ENCODE results near the gene TPPP3. TPM values are rescaled to one million over a fixed set of nuclear protein-coding genes. Genes with fewer than 3 reads are reported as not detected.

TPPP3 gene
- total and polyA plus RNA-seq, 9 of the 15 experiments (the other 6 are each of a cell fraction or from before 2014, with no cell fraction given) = 0.13 to 0.50 (median 0.36) TPM; not detected in 2

DNA sequence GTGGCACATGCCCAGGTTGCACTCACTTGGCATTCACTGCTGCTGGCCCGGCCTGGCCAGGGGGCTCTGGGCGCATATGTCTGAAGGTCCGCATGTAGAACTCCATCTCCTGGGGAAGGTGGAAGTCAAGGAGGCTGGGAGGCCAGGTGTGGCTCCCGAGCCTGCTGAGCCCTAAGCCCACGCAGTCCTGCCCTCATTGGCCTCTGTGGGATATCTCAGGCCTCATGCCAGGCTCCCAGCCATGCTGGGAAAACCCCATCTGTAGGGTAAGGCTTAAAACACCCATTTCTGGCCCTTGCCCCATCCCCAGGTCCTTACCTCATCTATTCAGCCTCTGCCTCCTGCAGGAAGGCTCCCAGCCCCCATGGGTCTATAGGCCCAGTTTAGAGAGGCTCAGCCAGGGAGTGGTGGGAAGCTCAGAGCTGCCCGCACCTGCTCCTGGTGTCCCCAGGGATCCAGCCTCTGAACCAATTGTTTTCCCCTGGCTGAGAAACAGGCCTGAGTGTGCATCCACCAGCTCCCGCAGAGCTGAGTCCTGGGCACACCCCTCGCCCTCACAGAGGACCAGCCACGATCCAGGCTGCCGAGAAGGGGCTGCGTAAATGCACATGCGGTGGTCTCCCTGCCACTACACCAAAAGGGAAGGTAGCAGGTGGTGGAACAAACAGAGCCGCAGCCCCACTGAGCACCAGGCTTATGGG, 2.3 kb upstream of the TPPP3 start:
- Histone ChIP-seq H3K27me3 (ENCODE audit: control insufficient read depth in 2 of 2, insufficient read depth in 2 of 2, low read length in 2 of 2) (peaks cover 0 to 22% of the 10 kb centered on the region in 2 experiments; a peak in 2 of 5 replicates), H3K9me1 (ENCODE audit: control insufficient read depth, insufficient read depth, low read length) (no peaks in the 10 kb centered on the region), H3K27ac (ENCODE audit: extremely low read depth, low read depth, low read length) (no peak overlapping the region; the same call in 2 of the 3 replicates), H3K4me1 (replicated peaks in 1 of 2; ENCODE audit: control insufficient read depth in 2 of 2, insufficient read depth in 2 of 2, low read length in 2 of 2) (peaks cover 19 to 93% of the 10 kb centered on the region in 2 experiments), H3K9me3 (replicated peaks; ENCODE audit: control insufficient read depth, insufficient read depth, low read depth, low read length) (no peaks in the 10 kb centered on the region), H3K9ac (ENCODE audit: insufficient read depth in 1 of 2, low read depth in 2 of 2, low read length in 2 of 2) (peak overlapping the region in 1 of 2 experiments; percentile 87; a peak in 3 of 4 replicates), H4K20me1 (replicated peaks; ENCODE audit: control insufficient read depth, insufficient read depth, low read length) (no peaks in the 10 kb centered on the region), H2AFZ (ENCODE audit: low read depth, low read length) (peak overlapping the region; percentile 76), H3K4me2 (ENCODE audit: insufficient read depth, low read length) (peak overlapping the region; percentile 59), H3K79me2 (ENCODE audit: control insufficient read depth, insufficient read depth, low read length) (no peaks in the 10 kb centered on the region), H3K4me3 (no peak overlapping the region), H3K36me3 (ENCODE audit: control insufficient read depth, insufficient read depth, low read length) (no peaks in the 10 kb centered on the region)
- BruUV-seq (replicated peaks) = no TSS peak
- TF ChIP-seq CBX5 (IDR thresholded peaks at IDR 0.05; ENCODE audit: borderline replicate concordance, low read depth) (no peak), ZFX (CRISPR knock-in tag; IDR thresholded peaks at IDR 0.05) (peak; percentile 18; the same call in 1 of the 2 replicates), SMAD1 (IDR thresholded peaks at IDR 0.05; ENCODE audit: low read depth, low read length, partially characterized antibody) (no peak), DMBX1 (CRISPR knock-in tag; IDR thresholded peaks at IDR 0.05; ENCODE audit: borderline replicate concordance) (no peak)
- POLR2A ChIA-PET = no interaction called here
- 67% methylated on average over 11 of the region's 13 CpGs for WGBS (ENCODE audit: insufficient coverage, low coverage, missing lambda C conversion rate)
- CTCF ChIA-PET (ENCODE audit: low intra/inter-chr PET ratio) = no interaction called here
- FAIRE-seq (no peak), ATAC-seq (no peak), DNase-seq (ENCODE audit: extremely low read depth in 1 of 4, low spot score in 3 of 4) (no peak)
- intact Hi-C loops (cut with micrococcal nuclease) (loop anchor here (5.0 to 10.0 kb wide), 2 partner anchors 51 to 133 kb away; no protein-coding TSS in a partner anchor), in situ Hi-C loops (cut with MboI) (no loop called here)

DNA sequence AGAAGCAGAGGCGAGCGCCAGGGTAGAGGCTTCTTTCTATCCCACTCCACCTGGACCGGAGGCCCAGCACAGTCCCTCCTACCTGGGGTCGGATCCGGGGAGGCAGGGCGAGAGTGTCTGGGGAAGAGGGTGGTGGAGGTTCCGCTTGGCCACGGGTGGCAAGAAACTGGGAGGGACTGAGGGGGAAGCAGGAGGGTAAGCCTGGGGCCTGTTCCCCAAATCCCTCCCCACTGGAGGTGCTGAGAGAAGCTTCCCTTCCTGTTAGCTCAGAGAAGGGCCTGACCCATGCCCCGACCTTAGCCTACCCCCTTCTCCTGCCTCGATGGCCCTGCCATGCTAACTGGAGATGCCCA, 1.8 kb upstream of the TPPP3 start:
- no peak for TF ChIP-seq SMAD4 (CRISPR knock-in tag; conservative IDR thresholded peaks at IDR 0.05)
- TF ChIP-seq, protein P1, sequence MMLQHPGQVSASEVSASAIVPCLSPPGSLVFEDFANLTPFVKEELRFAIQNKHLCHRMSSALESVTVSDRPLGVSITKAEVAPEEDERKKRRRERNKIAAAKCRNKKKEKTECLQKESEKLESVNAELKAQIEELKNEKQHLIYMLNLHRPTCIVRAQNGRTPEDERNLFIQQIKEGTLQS (IDR thresholded peaks at IDR 0.05) = no peak
- TF ChIP-seq, protein P1 (CRISPR knock-in tag; conservative IDR thresholded peaks at IDR 0.05) = no peak
- TF ChIP-seq, protein P2, sequence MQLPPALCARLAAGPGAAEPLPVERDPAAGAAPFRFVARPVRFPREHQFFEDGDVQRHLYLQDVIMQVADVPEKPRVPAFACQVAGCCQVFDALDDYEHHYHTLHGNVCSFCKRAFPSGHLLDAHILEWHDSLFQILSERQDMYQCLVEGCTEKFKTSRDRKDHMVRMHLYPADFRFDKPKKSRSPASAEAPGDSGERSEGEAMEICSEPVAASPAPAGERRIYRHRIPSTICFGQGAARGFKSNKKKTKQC (CRISPR knock-in tag; IDR thresholded peaks at IDR 0.05) = 0 out of 2 replicates have a peak, but pooled peaks have one; percentile 26
- TF ChIP-seq, protein P3, sequence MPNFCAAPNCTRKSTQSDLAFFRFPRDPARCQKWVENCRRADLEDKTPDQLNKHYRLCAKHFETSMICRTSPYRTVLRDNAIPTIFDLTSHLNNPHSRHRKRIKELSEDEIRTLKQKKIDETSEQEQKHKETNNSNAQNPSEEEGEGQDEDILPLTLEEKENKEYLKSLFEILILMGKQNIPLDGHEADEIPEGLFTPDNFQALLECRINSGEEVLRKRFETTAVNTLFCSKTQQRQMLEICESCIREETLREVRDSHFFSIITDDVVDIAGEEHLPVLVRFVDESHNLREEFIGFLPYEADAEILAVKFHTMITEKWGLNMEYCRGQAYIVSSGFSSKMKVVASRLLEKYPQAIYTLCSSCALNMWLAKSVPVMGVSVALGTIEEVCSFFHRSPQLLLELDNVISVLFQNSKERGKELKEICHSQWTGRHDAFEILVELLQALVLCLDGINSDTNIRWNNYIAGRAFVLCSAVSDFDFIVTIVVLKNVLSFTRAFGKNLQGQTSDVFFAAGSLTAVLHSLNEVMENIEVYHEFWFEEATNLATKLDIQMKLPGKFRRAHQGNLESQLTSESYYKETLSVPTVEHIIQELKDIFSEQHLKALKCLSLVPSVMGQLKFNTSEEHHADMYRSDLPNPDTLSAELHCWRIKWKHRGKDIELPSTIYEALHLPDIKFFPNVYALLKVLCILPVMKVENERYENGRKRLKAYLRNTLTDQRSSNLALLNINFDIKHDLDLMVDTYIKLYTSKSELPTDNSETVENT (CRISPR knock-in tag; IDR thresholded peaks at IDR 0.05) = no peak
- POLR2A ChIA-PET = no interaction called here
- H3K9ac ChIP-seq (ENCODE audit: insufficient read depth in 1 of 2, low read depth in 2 of 2, low read length in 2 of 2) = peak overlapping the region in 1 of 2 experiments; percentile 87; a peak in 2 of 4 replicates
- CTCF ChIA-PET (ENCODE audit: low intra/inter-chr PET ratio) = no interaction called here
- H4K20me1 ChIP-seq (replicated peaks; ENCODE audit: control insufficient read depth, insufficient read depth, low read length) = no peaks in the 10 kb centered on the region
- BruUV-seq (replicated peaks) = no TSS peak
- no peaks in the 10 kb centered on the region for H3K36me3 ChIP-seq (ENCODE audit: control insufficient read depth, insufficient read depth, low read length)
- FAIRE-seq = no peak
- H3K4me3 ChIP-seq = no peak overlapping the region
- no peaks in the 10 kb centered on the region for H3K9me1 ChIP-seq (ENCODE audit: control insufficient read depth, insufficient read depth, low read length)
- no peak overlapping the region for H3K27ac ChIP-seq (ENCODE audit: extremely low read depth, low read depth, low read length)
- H3K79me2 ChIP-seq (ENCODE audit: control insufficient read depth, insufficient read depth, low read length) = no peaks in the 10 kb centered on the region
- peaks cover 0 to 28% of the 10 kb centered on the region in 2 experiments; a peak in 2 of 5 replicates for H3K27me3 ChIP-seq (ENCODE audit: control insufficient read depth in 2 of 2, insufficient read depth in 2 of 2, low read length in 2 of 2)
- no peak overlapping the region for H3K4me2 ChIP-seq (ENCODE audit: insufficient read depth, low read length)
- H2AFZ ChIP-seq (ENCODE audit: low read depth, low read length) = 0 out of 2 replicates have a peak overlapping the region, but pooled peaks have one; percentile 9
- ATAC-seq = no peak
- H3K9me3 ChIP-seq (replicated peaks; ENCODE audit: control insufficient read depth, insufficient read depth, low read depth, low read length) = no peaks in the 10 kb centered on the region
- intact Hi-C loops (cut with micrococcal nuclease) (loop anchor here (5.0 to 10.0 kb wide), 2 partner anchors 50 to 133 kb away; no protein-coding TSS in a partner anchor), in situ Hi-C loops (cut with MboI) (no loop called here)
- WGBS (ENCODE audit: insufficient coverage, low coverage, missing lambda C conversion rate) = 83% methylated on average over 6 of the region's 10 CpGs
- no peak for DNase-seq (ENCODE audit: extremely low read depth in 1 of 4, low spot score in 3 of 4)
- H3K4me1 ChIP-seq (replicated peaks in 1 of 2; ENCODE audit: control insufficient read depth in 2 of 2, insufficient read depth in 2 of 2, low read length in 2 of 2) = peaks cover 19 to 92% of the 10 kb centered on the region in 2 experiments

Measured in K562 (cell line).